SK-N-MC (cell line): Measurements from ENCODE around the gene DEPP1.

Source experiments
- DNase-seq: peaks from one replicate; pipeline ENCODE4 v3.0.0-alpha.2; 2011; ENCODE audit warnings: low read depth, low spot score
- H3K27ac ChIP-seq: fragments of 200-600 bp; sonication (generic); 2 replicates; pipeline ENCODE4 v1.5.1; 2016; ENCODE audit warnings: mixed run types
- H3K36me3 ChIP-seq: fragments of 200-600 bp; sonication (generic); 2 replicates; pipeline ENCODE4 v1.6.1; 2017; ENCODE audit warnings: antibody characterized with exemption, low read length, mixed read lengths; ENCODE audit not compliant: insufficient read depth
- H3K4me3 ChIP-seq: fragments of 200-600 bp; sonication (generic); 2 replicates; pipeline ENCODE4 v1.5.1; 2016
- H3K9ac ChIP-seq: fragments of 200-600 bp; sonication (generic); 2 replicates; pipeline ENCODE4 v1.8.0; 2017; ENCODE audit warnings: mixed run types, mixed read lengths; ENCODE audit not compliant: insufficient read length
- H3K9me3 ChIP-seq: fragments of 200-600 bp; sonication (generic); 2 replicates; pipeline ENCODE4 v1.6.1; 2017; ENCODE audit warnings: low read depth, mild to moderate bottlenecking, antibody characterized with exemption, low read length, moderate library complexity, mixed read lengths
- EZH2 ChIP-seq: fragments of 200-600 bp; sonication (generic); IDR thresholded peaks from one replicate; pipeline ENCODE4 v1.6.1; 2017; ENCODE audit warnings: antibody characterized with exemption
- FOXP2 ChIP-seq: optimal IDR thresholded peaks from 2 replicates; pipeline ENCODE3; 2011; ENCODE audit warnings: mild to moderate bottlenecking, moderate library complexity; ENCODE audit not compliant: insufficient read depth; ENCODE audit errors: extremely low read length, control extremely low read depth
- POLR2AphosphoS5 ChIP-seq: IDR thresholded peaks from 2 replicates; pipeline ENCODE4 v1.6.1; 2012; ENCODE audit warnings: mild to moderate bottlenecking, low read depth, low read length, borderline replicate concordance

Gene DEPP1

GRCh38 chr10:44929356-44930255 lies 49.0 kb downstream of the DEPP1 start:
- no peak for DNase-seq
- Histone ChIP-seq H3K36me3 (no peaks in the 10 kb centered on the region), H3K9ac (no peak overlapping the region), H3K4me3 (no peak overlapping the region), H3K9me3 (no peaks in the 10 kb centered on the region), H3K27ac (no peak overlapping the region)
- TF ChIP-seq FOXP2 (no peak), EZH2 (no peak), POLR2AphosphoS5 (no peak)

GRCh38 chr10:44928462-44928861 lies 50.1 kb downstream of the DEPP1 start:
- Histone ChIP-seq H3K27ac (no peak overlapping the region), H3K9me3 (no peaks in the 10 kb centered on the region), H3K4me3 (no peak overlapping the region), H3K36me3 (no peaks in the 10 kb centered on the region), H3K9ac (no peak overlapping the region)
- TF ChIP-seq FOXP2 = no peak
- TF ChIP-seq EZH2 = no peak
- no peak for TF ChIP-seq POLR2AphosphoS5
- DNase-seq = no peak

DNA sequence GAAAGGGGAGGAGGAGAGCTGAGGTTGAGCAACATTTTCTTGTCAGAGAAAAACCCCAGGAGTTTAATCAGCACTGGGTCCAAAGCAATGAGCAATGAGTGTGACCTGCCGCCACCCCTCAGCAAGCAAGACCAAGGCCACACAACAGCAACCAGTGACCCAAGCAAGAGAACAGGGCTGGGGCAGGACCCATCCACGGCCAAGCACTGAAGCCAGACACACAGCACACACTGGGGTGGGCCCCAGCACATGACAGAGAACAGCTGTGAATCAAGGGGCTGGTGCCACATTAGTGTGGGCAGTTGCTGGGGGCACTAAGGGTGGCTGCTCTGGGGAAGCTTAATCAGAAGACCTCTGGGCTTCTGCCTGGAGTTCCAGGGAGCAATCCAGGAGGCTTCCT lies 51.3 kb downstream of the DEPP1 start:
- H3K9ac ChIP-seq = no peak overlapping the region
- DNase-seq = no peak
- H3K36me3 ChIP-seq = no peaks in the 10 kb centered on the region
- no peaks in the 10 kb centered on the region for H3K9me3 ChIP-seq
- no peak overlapping the region for H3K27ac ChIP-seq
- H3K4me3 ChIP-seq = no peak overlapping the region
- TF ChIP-seq FOXP2 (no peak), POLR2AphosphoS5 (no peak), EZH2 (no peak)

- no peak overlapping the region for H3K4me3 ChIP-seq
- H3K36me3 ChIP-seq = no peaks in the 10 kb centered on the region
- no peak overlapping the region for H3K27ac ChIP-seq
- no peak for TF ChIP-seq FOXP2
- no peak for TF ChIP-seq POLR2AphosphoS5
- no peak for TF ChIP-seq EZH2
- H3K9me3 ChIP-seq = no peaks in the 10 kb centered on the region
- no peak overlapping the region for H3K9ac ChIP-seq
- DNase-seq = no peak
Observed at GRCh38 chr10:44926751-44927351, 51.8 kb downstream of the DEPP1 start.
